ENCODE results near the gene OTX2. TPM values are rescaled to one million over a fixed set of nuclear protein-coding genes. Genes with fewer than 3 reads are reported as not detected.

Gene OTX2
- total and polyA plus RNA-seq, 2 donors from 2014 or later = not detected

- no peaks in the 10 kb centered on the region for H3K9me3 ChIP-seq (ENCODE audit: control insufficient read depth in 2 of 3, insufficient read depth in 1 of 3, low read length in 3 of 3)
- no peak overlapping the region for H3K27ac ChIP-seq (ENCODE audit: low read depth in 2 of 2, low read length in 2 of 2)
- H3K36me3 ChIP-seq (ENCODE audit: control insufficient read depth in 2 of 3, insufficient read depth in 3 of 3, low read length in 3 of 3) = no peaks in the 10 kb centered on the region
- no peaks in the 10 kb centered on the region for H3K27me3 ChIP-seq (ENCODE audit: control insufficient read depth, insufficient read depth, low read length)
- intact Hi-C loops (cut with DNase I) = no loop called here
- no peak overlapping the region for H3K4me3 ChIP-seq (ENCODE audit: low read length in 3 of 3)
- TF ChIP-seq CTCF (IDR thresholded peaks at IDR 0.05; ENCODE audit: borderline replicate concordance, extremely low read depth, insufficient read depth) = no peak
- H3K9ac ChIP-seq (ENCODE audit: low read length in 3 of 3) = no peak overlapping the region
- DNase-seq (peak in 4 of 5 donors; percentile 35 to 56 (median 42)), FAIRE-seq (no peak)
- no peaks in the 10 kb centered on the region for H3K4me1 ChIP-seq (ENCODE audit: control insufficient read depth in 2 of 3, insufficient read depth in 2 of 3, low read depth in 1 of 3, low read length in 3 of 3)
Observed at GRCh38 chr14:56855891-56856461, 45.7 kb upstream of the OTX2 start.

DNA sequence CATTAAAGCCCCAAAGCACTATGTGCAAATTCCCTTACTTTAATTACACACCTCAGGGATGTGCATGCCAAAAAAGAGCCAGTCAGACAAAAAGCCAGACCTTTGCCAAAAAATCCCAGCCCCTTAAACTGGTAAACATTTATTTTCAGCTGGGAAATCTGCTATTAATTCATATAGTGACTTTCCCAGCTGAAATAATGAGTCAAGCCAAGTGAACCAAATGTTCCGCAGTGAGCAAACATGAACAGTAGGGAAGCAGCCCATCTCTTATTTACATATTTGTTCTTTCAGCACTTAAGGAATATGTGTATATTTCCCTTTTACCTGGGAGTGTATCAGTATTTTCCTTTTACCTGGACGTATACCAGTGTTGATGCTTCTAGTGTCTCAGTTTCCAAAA is 44.0 kb upstream of the OTX2 start:
- no peak overlapping the region for H3K27ac ChIP-seq (ENCODE audit: low read depth in 2 of 2, low read length in 2 of 2)
- no peak overlapping the region for H3K9ac ChIP-seq (ENCODE audit: low read length in 3 of 3)
- H3K4me1 ChIP-seq (ENCODE audit: control insufficient read depth in 2 of 3, insufficient read depth in 2 of 3, low read depth in 1 of 3, low read length in 3 of 3) = no peaks in the 10 kb centered on the region
- no peak overlapping the region for H3K4me3 ChIP-seq (ENCODE audit: low read length in 3 of 3)
- FAIRE-seq (no peak), DNase-seq (no peak)
- TF ChIP-seq CTCF (IDR thresholded peaks at IDR 0.05; ENCODE audit: borderline replicate concordance, extremely low read depth, insufficient read depth) = no peak
- intact Hi-C loops (cut with DNase I) = no loop called here
- H3K36me3 ChIP-seq (ENCODE audit: control insufficient read depth in 2 of 3, insufficient read depth in 3 of 3, low read length in 3 of 3) = no peaks in the 10 kb centered on the region
- H3K27me3 ChIP-seq (ENCODE audit: control insufficient read depth, insufficient read depth, low read length) = no peaks in the 10 kb centered on the region
- no peaks in the 10 kb centered on the region for H3K9me3 ChIP-seq (ENCODE audit: control insufficient read depth in 2 of 3, insufficient read depth in 1 of 3, low read length in 3 of 3)

GRCh38 chr14:56846970-56847930 is 37.0 kb upstream of the OTX2 start:
- Histone ChIP-seq H3K9me3 (ENCODE audit: control insufficient read depth in 2 of 3, insufficient read depth in 1 of 3, low read length in 3 of 3) (peaks cover 0 to 3% (median 0%) of the 10 kb centered on the region in 3 donors), H3K9ac (ENCODE audit: low read length in 3 of 3) (no peak overlapping the region), H3K36me3 (ENCODE audit: control insufficient read depth in 2 of 3, insufficient read depth in 3 of 3, low read length in 3 of 3) (no peaks in the 10 kb centered on the region), H3K27ac (ENCODE audit: low read depth in 2 of 2, low read length in 2 of 2) (no peak overlapping the region), H3K4me1 (ENCODE audit: control insufficient read depth in 2 of 3, insufficient read depth in 2 of 3, low read depth in 1 of 3, low read length in 3 of 3) (no peaks in the 10 kb centered on the region), H3K27me3 (ENCODE audit: control insufficient read depth, insufficient read depth, low read length) (no peaks in the 10 kb centered on the region), H3K4me3 (ENCODE audit: low read length in 3 of 3) (no peak overlapping the region)
- intact Hi-C loops (cut with DNase I) = no loop called here
- DNase-seq (peak in 4 of 5 donors; percentile 47 to 80 (median 60)), FAIRE-seq (no peak)
- TF ChIP-seq CTCF (IDR thresholded peaks at IDR 0.05; ENCODE audit: borderline replicate concordance, extremely low read depth, insufficient read depth) = no peak

Measured in kidney (tissue), 14 donors.